AG09319 (cell line): ENCODE measurements around the gene C3.

ENCODE experiments used
- DNase-seq: peaks from one replicate; pipeline ENCODE4 v3.0.0-alpha.2; 2010; ENCODE audit warnings: low read depth; ENCODE audit errors: extremely low read depth
- CTCF ChIP-seq: IDR thresholded peaks from 2 replicates; pipeline ENCODE4 v1.5.1; 2011; ENCODE audit warnings: low read depth, mild to moderate bottlenecking, inconsistent platforms, low read length, moderate library complexity

Gene C3

GRCh38 chr19:6743066-6743465, 22.6 kb upstream of the C3 start:
- TF ChIP-seq CTCF, result no peak
- DNase-seq, result no peak

GRCh38 chr19:6740589-6741343, 20.3 kb upstream of the C3 start:
- TF ChIP-seq CTCF, result no peak
- no peak for DNase-seq

- no peak for DNase-seq
- TF ChIP-seq CTCF, result no peak
Measured at GRCh38 chr19:6739883-6740588, 19.6 kb upstream of the C3 start.

GRCh38 chr19:6739390-6739882, 19.0 kb upstream of the C3 start, which contains the start of gene TRIP10:
Gene TRIP10 (plus strand): TSS chr19:6739680. CDS start chr19:6739762, 82 bp downstream.
- no peak for TF ChIP-seq CTCF
- peak; percentile 39 for DNase-seq

GRCh38 chr19:6738787-6739389, 18.4 kb upstream of the C3 start:
- DNase-seq, result no peak
- no peak for TF ChIP-seq CTCF

GRCh38 chr19:6737873-6738786, 17.7 kb upstream of the C3 start:
- DNase-seq, result peak; percentile 53
- peak; percentile 76 for TF ChIP-seq CTCF
